Glutamatergic neuron (in vitro differentiated cells): ENCODE results near the gene IL34. TPM values are rescaled to one million over a fixed set of nuclear protein-coding genes. Genes with fewer than 3 reads are reported as not detected.
A peak's percentile ranks its signal among the peaks of the same experiment; 100 is the strongest.
"Not testable (repeated sequence)": the region's sequence is repeated elsewhere in the genome, so short reads cannot be mapped to it uniquely, and the experiment has no call there.

Source experiments
- DNase-seq: peaks from one replicate; pipeline ENCODE4 v3.0.0; 2022
- H3K27ac Mint-ChIP-seq: one replicate; pipeline ENCODE4 v1.8.0; 2020; ENCODE audit warnings: mild to moderate bottlenecking, mixed read lengths, inconsistent platforms; ENCODE audit not compliant: unreplicated experiment
- H3K27me3 Mint-ChIP-seq: one replicate; pipeline ENCODE4 v1.8.0; 2020; ENCODE audit warnings: mild to moderate bottlenecking, moderate library complexity, mixed read lengths, inconsistent platforms; ENCODE audit not compliant: unreplicated experiment
- H3K36me3 Mint-ChIP-seq: one replicate; pipeline ENCODE4 v1.8.0; 2020; ENCODE audit warnings: mild to moderate bottlenecking, mixed read lengths, inconsistent platforms; ENCODE audit not compliant: unreplicated experiment
- H3K4me1 Mint-ChIP-seq: one replicate; pipeline ENCODE4 v1.8.0; 2020; ENCODE audit warnings: mild to moderate bottlenecking, low read depth, mixed read lengths, inconsistent platforms; ENCODE audit not compliant: unreplicated experiment
- H3K4me3 Mint-ChIP-seq: one replicate; pipeline ENCODE4 v1.8.0; 2020; ENCODE audit warnings: mild to moderate bottlenecking, mixed read lengths, inconsistent platforms; ENCODE audit not compliant: unreplicated experiment
- H3K9me3 Mint-ChIP-seq: one replicate; pipeline ENCODE4 v1.8.0; 2020; ENCODE audit warnings: mild to moderate bottlenecking, moderate library complexity, mixed read lengths, inconsistent platforms; ENCODE audit not compliant: unreplicated experiment
- CTCF ChIP-seq: fragments of 200-600 bp; sonication (generic); IDR thresholded peaks from one replicate; pipeline ENCODE4 v1.5.0; 2021; ENCODE audit not compliant: partially characterized antibody, unreplicated experiment
- total RNA-seq: library from RNA; stranded (reverse); fragmentation: NEBNext Ultra II Directional; extraction: Animal tissue kit (Norgen Biotek cat#: 25700); gene quantifications from one replicate; pipeline ENCODE4 v1.2.1, GENCODE V29; 2021; ENCODE audit not compliant: unreplicated experiment

Gene IL34
- total RNA-seq, 1 donor from 2014 or later = 0.42 TPM

GRCh38 chr16:70614208-70614951, 32.0 kb upstream of the IL34 start:
- Mint-ChIP-seq H3K36me3 (no peaks in the 10 kb centered on the region), H3K27ac (no peak overlapping the region), H3K9me3 (no peaks in the 10 kb centered on the region)

GRCh38 chr16:70615945-70616344, 30.4 kb upstream of the IL34 start:
- Mint-ChIP-seq H3K27me3 (peaks cover 10% of the 10 kb centered on the region), H3K36me3 (no peaks in the 10 kb centered on the region), H3K4me1 (peaks cover 10% of the 10 kb centered on the region), H3K9me3 (no peaks in the 10 kb centered on the region), H3K4me3 (no peak overlapping the region), H3K27ac (no peak overlapping the region)
- DNase-seq = no peak
- TF ChIP-seq CTCF = no peak

More at GRCh38 chr16:70614208-70614951, 32.0 kb upstream of the IL34 start:
- no peak overlapping the region for H3K4me3 Mint-ChIP-seq
- H3K4me1 Mint-ChIP-seq = peaks cover 7% of the 10 kb centered on the region
- no peak for TF ChIP-seq CTCF
- peaks cover 4% of the 10 kb centered on the region for H3K27me3 Mint-ChIP-seq
- DNase-seq = no peak

GRCh38 chr16:70621864-70622263, 24.5 kb upstream of the IL34 start:
- H3K36me3 Mint-ChIP-seq, H3K9me3 Mint-ChIP-seq, H3K27me3 Mint-ChIP-seq, H3K27ac Mint-ChIP-seq, DNase-seq: not testable (repeated sequence)
- peak overlapping the region; percentile 39 for H3K4me3 Mint-ChIP-seq
- peaks cover 27% of the 10 kb centered on the region for H3K4me1 Mint-ChIP-seq

GRCh38 chr16:70627696-70628095, 18.7 kb upstream of the IL34 start:
- H3K27ac Mint-ChIP-seq = no peak overlapping the region

GRCh38 chr16:70630960-70631745, 15.2 kb upstream of the IL34 start:
- Mint-ChIP-seq H3K9me3 (peaks cover 4% of the 10 kb centered on the region), H3K4me1 (peaks cover 4% of the 10 kb centered on the region), H3K27ac (no peak overlapping the region), H3K36me3 (no peaks in the 10 kb centered on the region), H3K4me3 (no peak overlapping the region), H3K27me3 (no peaks in the 10 kb centered on the region)
- no peak for DNase-seq
- no peak for TF ChIP-seq CTCF

More at GRCh38 chr16:70627696-70628095, 18.7 kb upstream of the IL34 start:
- no peak for TF ChIP-seq CTCF
- DNase-seq = no peak
- Mint-ChIP-seq H3K36me3 (peaks cover 5% of the 10 kb centered on the region), H3K9me3 (peaks cover 8% of the 10 kb centered on the region), H3K4me1 (peaks cover 7% of the 10 kb centered on the region), H3K4me3 (no peak overlapping the region), H3K27me3 (no peaks in the 10 kb centered on the region)
